ENCODE results near the gene CACNB2.

GRCh38 chr10:18404530-18404929 is 264.3 kb downstream of the CACNB2 start:
- TF ChIP-seq POLR2A (IDR thresholded peaks at IDR 0.05) = no peak
- TF ChIP-seq CTCF (IDR thresholded peaks at IDR 0.05) = no peak
- TF ChIP-seq POLR2AphosphoS5 (IDR thresholded peaks at IDR 0.05) = no peak

Measured in prostate gland (tissue), 2 donors.